Measurements from ENCODE around the gene SPATA3. TPM values are rescaled to one million over a fixed set of nuclear protein-coding genes. Genes with fewer than 3 reads are reported as not detected.
A peak's percentile ranks its signal among the peaks of the same experiment; 100 is the strongest.

Gene SPATA3
- total and polyA plus RNA-seq, 2 of the 13 experiments (the other 11 are each of a cell fraction or from before 2014, with no cell fraction given): not detected

DNA sequence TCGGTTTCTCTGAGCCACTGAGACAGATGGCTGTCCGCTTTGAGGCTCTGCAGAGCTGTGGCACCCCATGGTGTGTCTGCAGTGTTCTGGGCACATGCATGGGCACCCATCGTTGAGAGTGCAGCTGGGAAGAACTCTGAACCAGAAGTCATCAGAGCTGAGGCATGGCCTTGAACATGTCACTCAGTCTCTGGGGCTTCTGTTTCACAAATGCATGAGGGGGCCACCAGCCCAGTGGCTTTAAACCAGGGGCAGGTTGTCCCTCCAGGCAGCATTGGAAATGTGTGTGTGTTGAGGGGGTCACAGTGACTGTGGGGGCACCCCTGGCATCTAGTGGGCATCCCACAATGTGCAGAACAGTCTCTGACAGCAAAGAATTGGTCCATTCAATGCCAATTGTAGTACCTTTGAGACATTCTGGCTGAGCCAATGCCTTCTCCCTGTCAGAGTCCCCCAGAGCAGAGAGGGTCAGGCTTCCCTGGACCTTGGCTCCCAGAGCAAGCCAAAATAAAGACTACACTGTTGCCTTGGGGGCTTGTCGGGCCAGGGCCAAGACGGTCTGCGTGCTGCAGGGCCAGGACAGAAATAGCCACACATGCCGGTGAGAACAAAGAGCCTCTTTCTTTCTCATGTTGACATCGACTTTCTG, 51.5 kb downstream of the SPATA3 start (continued):
- TF ChIP-seq ZNF576 (CRISPR knock-in tag; IDR thresholded peaks at IDR 0.05) (no peak), HCFC1 (IDR thresholded peaks at IDR 0.05; ENCODE audit: low read depth, low read length) (no peak), MYC (CRISPR knock-in tag; IDR thresholded peaks at IDR 0.05; ENCODE audit: borderline replicate concordance) (no peak; the same call in none of the 2 replicates), ZNF749 (CRISPR knock-in tag; IDR thresholded peaks at IDR 0.05; ENCODE audit: borderline replicate concordance) (0 out of 2 replicates have a peak, but pooled peaks have one; percentile 33), FOSL1 (CRISPR knock-in tag; IDR thresholded peaks at IDR 0.05; ENCODE audit: borderline replicate concordance) (no peak), SMAD1 (CRISPR knock-in tag; IDR thresholded peaks at IDR 0.05; ENCODE audit: borderline replicate concordance, low read depth) (0 out of 2 replicates have a peak, but pooled peaks have one; percentile 40), TBX2 (CRISPR knock-in tag; IDR thresholded peaks at IDR 0.05; ENCODE audit: borderline replicate concordance) (peak; percentile 23; the same call in 1 of the 2 replicates), MLLT10 (CRISPR knock-in tag; IDR thresholded peaks at IDR 0.05) (no peak), MTERF4 (CRISPR knock-in tag; IDR thresholded peaks at IDR 0.05) (no peak), ZNF232 (CRISPR knock-in tag; IDR thresholded peaks at IDR 0.05; ENCODE audit: borderline replicate concordance) (peak; percentile 65; the same call in 1 of the 2 replicates), ZMYM4 (CRISPR knock-in tag; IDR thresholded peaks at IDR 0.05) (peak; percentile 66), NKX3-1 (CRISPR knock-in tag; IDR thresholded peaks at IDR 0.05) (0 out of 2 replicates have a peak, but pooled peaks have one; percentile 35), ZNF263 (CRISPR knock-in tag; IDR thresholded peaks at IDR 0.05) (peak; percentile 50; the same call in 1 of the 2 replicates), POGK (CRISPR knock-in tag; conservative IDR thresholded peaks at IDR 0.05) (0 out of 2 replicates have a peak, but pooled peaks have one; percentile 20), ZNF143 (CRISPR knock-in tag; IDR thresholded peaks at IDR 0.05) (peak; percentile 51; the same call in 1 of the 2 replicates), HMG20B (CRISPR knock-in tag; conservative IDR thresholded peaks at IDR 0.05) (no peak), FOXC1 (CRISPR knock-in tag; IDR thresholded peaks at IDR 0.05; ENCODE audit: borderline replicate concordance) (peak; percentile 80)
- TF ChIP-seq, protein P1, sequence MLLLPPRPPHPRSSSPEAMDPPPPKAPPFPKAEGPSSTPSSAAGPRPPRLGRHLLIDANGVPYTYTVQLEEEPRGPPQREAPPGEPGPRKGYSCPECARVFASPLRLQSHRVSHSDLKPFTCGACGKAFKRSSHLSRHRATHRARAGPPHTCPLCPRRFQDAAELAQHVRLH (CRISPR knock-in tag; IDR thresholded peaks at IDR 0.05; ENCODE audit: borderline replicate concordance, low read depth): 0 out of 2 replicates have a peak, but pooled peaks have one; percentile 17
- TF ChIP-seq, protein P2, sequence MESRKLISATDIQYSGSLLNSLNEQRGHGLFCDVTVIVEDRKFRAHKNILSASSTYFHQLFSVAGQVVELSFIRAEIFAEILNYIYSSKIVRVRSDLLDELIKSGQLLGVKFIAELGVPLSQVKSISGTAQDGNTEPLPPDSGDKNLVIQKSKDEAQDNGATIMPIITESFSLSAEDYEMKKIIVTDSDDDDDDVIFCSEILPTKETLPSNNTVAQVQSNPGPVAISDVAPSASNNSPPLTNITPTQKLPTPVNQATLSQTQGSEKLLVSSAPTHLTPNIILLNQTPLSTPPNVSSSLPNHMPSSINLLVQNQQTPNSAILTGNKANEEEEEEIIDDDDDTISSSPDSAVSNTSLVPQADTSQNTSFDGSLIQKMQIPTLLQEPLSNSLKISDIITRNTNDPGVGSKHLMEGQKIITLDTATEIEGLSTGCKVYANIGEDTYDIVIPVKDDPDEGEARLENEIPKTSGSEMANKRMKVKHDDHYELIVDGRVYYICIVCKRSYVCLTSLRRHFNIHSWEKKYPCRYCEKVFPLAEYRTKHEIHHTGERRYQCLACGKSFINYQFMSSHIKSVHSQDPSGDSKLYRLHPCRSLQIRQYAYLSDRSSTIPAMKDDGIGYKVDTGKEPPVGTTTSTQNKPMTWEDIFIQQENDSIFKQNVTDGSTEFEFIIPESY (CRISPR knock-in tag; IDR thresholded peaks at IDR 0.05): no peak
- TF ChIP-seq, protein P3, sequence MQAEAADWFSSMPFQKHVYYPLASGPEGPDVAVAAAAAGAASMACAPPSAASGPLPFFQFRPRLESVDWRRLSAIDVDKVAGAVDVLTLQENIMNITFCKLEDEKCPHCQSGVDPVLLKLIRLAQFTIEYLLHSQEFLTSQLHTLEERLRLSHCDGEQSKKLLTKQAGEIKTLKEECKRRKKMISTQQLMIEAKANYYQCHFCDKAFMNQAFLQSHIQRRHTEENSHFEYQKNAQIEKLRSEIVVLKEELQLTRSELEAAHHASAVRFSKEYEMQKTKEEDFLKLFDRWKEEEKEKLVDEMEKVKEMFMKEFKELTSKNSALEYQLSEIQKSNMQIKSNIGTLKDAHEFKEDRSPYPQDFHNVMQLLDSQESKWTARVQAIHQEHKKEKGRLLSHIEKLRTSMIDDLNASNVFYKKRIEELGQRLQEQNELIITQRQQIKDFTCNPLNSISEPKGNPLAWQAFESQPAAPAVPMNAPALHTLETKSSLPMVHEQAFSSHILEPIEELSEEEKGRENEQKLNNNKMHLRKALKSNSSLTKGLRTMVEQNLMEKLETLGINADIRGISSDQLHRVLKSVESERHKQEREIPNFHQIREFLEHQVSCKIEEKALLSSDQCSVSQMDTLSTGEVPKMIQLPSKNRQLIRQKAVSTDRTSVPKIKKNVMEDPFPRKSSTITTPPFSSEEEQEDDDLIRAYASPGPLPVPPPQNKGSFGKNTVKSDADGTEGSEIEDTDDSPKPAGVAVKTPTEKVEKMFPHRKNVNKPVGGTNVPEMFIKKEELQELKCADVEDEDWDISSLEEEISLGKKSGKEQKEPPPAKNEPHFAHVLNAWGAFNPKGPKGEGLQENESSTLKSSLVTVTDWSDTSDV (CRISPR knock-in tag; IDR thresholded peaks at IDR 0.05): no peak
